Tibial nerve (tissue), 4 donors: ENCODE data around the gene CFAP92.

Experiments used
- EP300 ChIP-seq, 2 donors: sonication (generic); formaldehyde crosslinking; IDR thresholded peaks; one replicate each; pipeline ENCODE4 v1.6.1; 2017; ENCODE audit warnings: antibody characterized with exemption in 2 of 2, mild to moderate bottlenecking in 1 of 2
- TF ChIP-seq, protein P1 (sequence below), 5 experiments: fragments of 200-600 bp in 3 of 5; fragments of 450-650 bp in 2 of 5; sonication (generic) in 3 of 5; IDR thresholded peaks; one replicate each; pipeline ENCODE4 v1.5.1; 2016 to 2019; ENCODE audit warnings: antibody characterized with exemption in 5 of 5, mild to moderate bottlenecking in 3 of 5, moderate library complexity in 2 of 5

DNA sequence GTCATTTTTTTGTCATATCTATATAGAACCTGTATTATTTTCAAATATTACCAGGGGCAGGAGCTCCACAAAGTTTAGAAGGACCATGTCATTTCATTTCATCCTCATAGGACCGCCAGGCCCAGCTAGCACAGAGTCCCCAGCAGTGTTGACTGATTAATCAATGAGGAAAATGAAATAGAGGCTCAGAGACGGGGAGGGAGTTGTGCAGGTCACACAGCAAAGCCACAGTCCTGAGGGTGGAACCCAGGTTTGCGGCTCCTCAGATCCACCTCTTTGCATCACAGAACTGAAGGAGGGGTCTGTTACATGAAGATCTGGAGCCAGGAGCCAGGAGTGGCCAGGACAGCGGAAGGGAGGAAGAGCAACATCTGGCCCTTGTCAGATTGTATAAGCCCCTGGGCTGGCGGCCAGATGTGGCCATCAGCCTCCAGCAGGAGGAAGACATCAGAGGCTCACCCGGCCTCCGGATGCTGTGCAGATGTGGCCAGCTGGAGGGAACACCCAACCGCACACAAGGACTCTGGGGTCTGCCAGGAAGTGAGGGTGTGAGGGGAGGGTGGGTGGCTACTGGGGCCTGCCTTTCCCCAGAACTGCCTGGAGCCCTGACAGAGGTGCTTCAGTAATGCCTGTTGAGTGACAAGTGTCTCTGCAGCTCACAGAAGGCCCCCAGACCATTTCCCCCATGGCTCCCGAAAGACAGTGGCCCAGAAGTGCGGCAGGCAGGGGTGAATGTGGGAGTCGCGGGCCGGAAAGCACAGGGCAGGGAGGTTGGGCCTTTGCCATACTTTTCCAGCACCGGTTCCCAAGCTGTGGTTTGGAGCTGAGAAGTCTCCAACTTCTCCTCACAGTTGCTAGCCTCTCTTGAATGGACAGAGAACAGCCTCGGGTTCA lies 28.5 kb upstream of the CFAP92 start:
- TF ChIP-seq EP300 (IDR thresholded peaks at IDR 0.05) = no peak
- TF ChIP-seq, protein P1, sequence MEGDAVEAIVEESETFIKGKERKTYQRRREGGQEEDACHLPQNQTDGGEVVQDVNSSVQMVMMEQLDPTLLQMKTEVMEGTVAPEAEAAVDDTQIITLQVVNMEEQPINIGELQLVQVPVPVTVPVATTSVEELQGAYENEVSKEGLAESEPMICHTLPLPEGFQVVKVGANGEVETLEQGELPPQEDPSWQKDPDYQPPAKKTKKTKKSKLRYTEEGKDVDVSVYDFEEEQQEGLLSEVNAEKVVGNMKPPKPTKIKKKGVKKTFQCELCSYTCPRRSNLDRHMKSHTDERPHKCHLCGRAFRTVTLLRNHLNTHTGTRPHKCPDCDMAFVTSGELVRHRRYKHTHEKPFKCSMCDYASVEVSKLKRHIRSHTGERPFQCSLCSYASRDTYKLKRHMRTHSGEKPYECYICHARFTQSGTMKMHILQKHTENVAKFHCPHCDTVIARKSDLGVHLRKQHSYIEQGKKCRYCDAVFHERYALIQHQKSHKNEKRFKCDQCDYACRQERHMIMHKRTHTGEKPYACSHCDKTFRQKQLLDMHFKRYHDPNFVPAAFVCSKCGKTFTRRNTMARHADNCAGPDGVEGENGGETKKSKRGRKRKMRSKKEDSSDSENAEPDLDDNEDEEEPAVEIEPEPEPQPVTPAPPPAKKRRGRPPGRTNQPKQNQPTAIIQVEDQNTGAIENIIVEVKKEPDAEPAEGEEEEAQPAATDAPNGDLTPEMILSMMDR (IDR thresholded peaks at IDR 0.05) = no peak
